ENCODE measurements around the gene ZFP36L1.

ZFP36L1 gene

GRCh38 chr14:68816943-68817430 is 24.1 kb upstream of the ZFP36L1 start:
- in situ Hi-C loops (cut with MboI; ENCODE audit: low pct_unique_long_range_greater_than_20kb, low sequenced_read_pairs, unreplicated experiment) = no loop called here

GRCh38 chr14:68816183-68816942 is 23.5 kb upstream of the ZFP36L1 start:
- in situ Hi-C loops (cut with MboI; ENCODE audit: low pct_unique_long_range_greater_than_20kb, low sequenced_read_pairs, unreplicated experiment) = no loop called here
- peak; percentile 97 for TF ChIP-seq CTCF (IDR thresholded peaks at IDR 0.05; ENCODE audit: extremely low read depth, insufficient read depth, missing control alignments)
- DNase-seq (ENCODE audit: low spot score) = peak; percentile 92

More at GRCh38 chr14:68816943-68817430, 24.1 kb upstream of the ZFP36L1 start:
- no peak for TF ChIP-seq CTCF (IDR thresholded peaks at IDR 0.05; ENCODE audit: extremely low read depth, insufficient read depth, missing control alignments)
- no peak for DNase-seq (ENCODE audit: low spot score)

- peak; percentile 46 for DNase-seq (ENCODE audit: low spot score)
- in situ Hi-C loops (cut with MboI; ENCODE audit: low pct_unique_long_range_greater_than_20kb, low sequenced_read_pairs, unreplicated experiment) = no loop called here
- TF ChIP-seq CTCF (IDR thresholded peaks at IDR 0.05; ENCODE audit: extremely low read depth, insufficient read depth, missing control alignments) = no peak
Observed at GRCh38 chr14:68815298-68816182, 22.7 kb upstream of the ZFP36L1 start.

GRCh38 chr14:68814539-68815297 is 21.9 kb upstream of the ZFP36L1 start:
- in situ Hi-C loops (cut with MboI; ENCODE audit: low pct_unique_long_range_greater_than_20kb, low sequenced_read_pairs, unreplicated experiment) = no loop called here
- DNase-seq (ENCODE audit: low spot score) = peak; percentile 81
- no peak for TF ChIP-seq CTCF (IDR thresholded peaks at IDR 0.05; ENCODE audit: extremely low read depth, insufficient read depth, missing control alignments)

GRCh38 chr14:68814238-68814538 is 21.3 kb upstream of the ZFP36L1 start:
- DNase-seq (ENCODE audit: low spot score) = no peak
- in situ Hi-C loops (cut with MboI; ENCODE audit: low pct_unique_long_range_greater_than_20kb, low sequenced_read_pairs, unreplicated experiment) = no loop called here
- no peak for TF ChIP-seq CTCF (IDR thresholded peaks at IDR 0.05; ENCODE audit: extremely low read depth, insufficient read depth, missing control alignments)

GRCh38 chr14:68813318-68813838 is 20.5 kb upstream of the ZFP36L1 start:
- TF ChIP-seq CTCF (IDR thresholded peaks at IDR 0.05; ENCODE audit: extremely low read depth, insufficient read depth, missing control alignments) = no peak
- in situ Hi-C loops (cut with MboI; ENCODE audit: low pct_unique_long_range_greater_than_20kb, low sequenced_read_pairs, unreplicated experiment) = no loop called here
- peak; percentile 17 for DNase-seq (ENCODE audit: low spot score)

Data from GM13977 (cell line).